Brain pericyte (primary cell): ENCODE data around the gene NT5M.

Experiments
- DNase-seq: peaks from one replicate; pipeline ENCODE4 v3.0.0-alpha.2; 2012; ENCODE audit warnings: low read depth, low spot score

NT5M gene

GRCh38 chr17:17303847-17304490 is 796 bp downstream of the NT5M start:
- no peak for DNase-seq

GRCh38 chr17:17304521-17304985 is 1.4 kb downstream of the NT5M start:
- no peak for DNase-seq

GRCh38 chr17:17305281-17305801 is 2.2 kb downstream of the NT5M start:
- DNase-seq, result no peak

GRCh38 chr17:17309356-17309755 is 6.2 kb downstream of the NT5M start:
- DNase-seq, result no peak

- no peak for DNase-seq
Measured at GRCh38 chr17:17313350-17313991, 10.3 kb downstream of the NT5M start.

GRCh38 chr17:17314501-17315071 is 11.4 kb downstream of the NT5M start:
- DNase-seq, result no peak

GRCh38 chr17:17315142-17315821 is 12.1 kb downstream of the NT5M start:
- DNase-seq, result no peak

GRCh38 chr17:17320188-17320910 is 17.2 kb downstream of the NT5M start:
- DNase-seq, result no peak

- DNase-seq, result no peak
Measured at GRCh38 chr17:17320911-17321220, 17.7 kb downstream of the NT5M start.

- no peak for DNase-seq
Measured at GRCh38 chr17:17321356-17322025, 18.3 kb downstream of the NT5M start.

- DNase-seq, result no peak
Measured at GRCh38 chr17:17322516-17323510, 19.6 kb downstream of the NT5M start.

- no peak for DNase-seq
Measured at GRCh38 chr17:17324616-17325015, 21.4 kb downstream of the NT5M start.

GRCh38 chr17:17325228-17325627 is 22.1 kb downstream of the NT5M start:
- DNase-seq, result no peak

GRCh38 chr17:17325816-17326215 is 22.6 kb downstream of the NT5M start:
- DNase-seq, result no peak

GRCh38 chr17:17326275-17326875 is 23.2 kb downstream of the NT5M start:
- no peak for DNase-seq

GRCh38 chr17:17328251-17328650 is 25.1 kb downstream of the NT5M start:
- DNase-seq, result no peak

GRCh38 chr17:17341452-17341851 is 38.3 kb downstream of the NT5M start:
- DNase-seq, result no peak

GRCh38 chr17:17342242-17342945 is 39.2 kb downstream of the NT5M start:
- no peak for DNase-seq

- DNase-seq, result no peak
Measured at GRCh38 chr17:17343160-17343735, 40.1 kb downstream of the NT5M start.
